PC-3 (cell line): ENCODE measurements around the gene USP27X.

Source experiments
- CTCF ChIP-seq: fragments of 300-600 bp; sonication (generic); conservative IDR thresholded peaks from 2 replicates; pipeline ENCODE4 v1.5.1; 2017; ENCODE audit warnings: antibody characterized with exemption, low read depth, mild to moderate bottlenecking, low read length
- EZH2 ChIP-seq: fragments of 300-600 bp; sonication (generic); IDR thresholded peaks from one replicate; pipeline ENCODE4 v1.6.1; 2017; ENCODE audit warnings: antibody characterized with exemption, mild to moderate bottlenecking, low read length; ENCODE audit not compliant: unreplicated experiment
- EZH2phosphoT487 ChIP-seq: fragments of 300-600 bp; sonication (generic); IDR thresholded peaks from 2 replicates; pipeline ENCODE4 v1.6.1; 2018; ENCODE audit warnings: mild to moderate bottlenecking, antibody characterized with exemption, low read length, borderline replicate concordance

DNA sequence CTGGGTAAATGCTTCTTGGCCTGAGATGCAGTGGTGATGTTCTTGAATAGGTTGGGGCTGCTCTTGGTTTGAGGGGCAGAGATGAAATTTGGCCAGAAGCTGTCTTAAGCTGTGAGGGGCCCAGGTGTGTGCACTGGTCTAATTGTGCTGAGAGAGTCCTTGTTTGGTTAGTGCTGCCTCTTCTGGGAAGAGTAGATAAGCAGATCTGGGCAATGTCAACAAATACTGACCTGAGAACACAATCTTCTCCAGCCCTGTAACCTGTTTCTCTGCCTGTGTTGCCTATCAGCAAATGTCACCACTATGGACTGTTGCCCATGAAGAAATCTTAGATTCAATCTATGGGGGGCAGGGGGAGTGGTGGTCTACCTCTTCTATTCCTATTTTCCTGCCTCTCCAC is 17.2 kb upstream of the USP27X start:
- TF ChIP-seq EZH2 = no peak
- no peak for TF ChIP-seq CTCF
- TF ChIP-seq EZH2phosphoT487 = no peak
